ENCODE data around the gene GABARAPL1. TPM values are rescaled to one million over a fixed set of nuclear protein-coding genes. Genes with fewer than 3 reads are reported as not detected.

GABARAPL1 gene
- polyA plus RNA-seq, 1 of the 3 experiments (the other 2 are of a cell fraction): 9.2 TPM

GRCh38 chr12:10236720-10237119 lies 24.0 kb downstream of the GABARAPL1 start (continued):
- no peak for TF ChIP-seq EP300 (IDR thresholded peaks at IDR 0.05; ENCODE audit: borderline replicate concordance in 1 of 2, low read depth in 1 of 2, low read length in 1 of 2)
- TF ChIP-seq SIN3A (IDR thresholded peaks at IDR 0.05; ENCODE audit: borderline replicate concordance, low read depth, low read length): no peak
- TF ChIP-seq RAD21 (IDR thresholded peaks at IDR 0.05; ENCODE audit: low read length): no peak
- TF ChIP-seq, protein P1, sequence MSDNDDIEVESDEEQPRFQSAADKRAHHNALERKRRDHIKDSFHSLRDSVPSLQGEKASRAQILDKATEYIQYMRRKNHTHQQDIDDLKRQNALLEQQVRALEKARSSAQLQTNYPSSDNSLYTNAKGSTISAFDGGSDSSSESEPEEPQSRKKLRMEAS (IDR thresholded peaks at IDR 0.05; ENCODE audit: low read depth): no peak

DNA sequence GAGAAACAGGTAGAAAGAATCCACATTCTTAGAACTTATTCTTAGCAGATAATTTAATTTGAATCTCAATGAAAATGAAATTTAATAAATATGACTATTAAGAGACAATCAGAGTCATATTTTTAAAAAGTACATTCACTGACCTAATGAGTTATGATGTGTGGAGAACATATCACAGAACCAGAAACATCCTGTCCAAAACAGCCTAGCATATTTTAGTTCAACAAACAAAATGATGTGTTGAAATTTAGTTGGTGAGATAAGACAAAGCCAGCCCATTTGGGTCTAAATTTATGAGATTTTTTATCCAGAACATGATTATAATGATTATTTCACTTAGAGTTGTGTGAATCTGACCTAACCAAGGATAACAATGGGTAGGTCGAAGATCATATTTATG lies 25.8 kb downstream of the GABARAPL1 start:
- CTCF ChIA-PET: interaction anchor here (1.0 kb wide), 1 partner anchor 323 kb away, joined by 3 read pairs; no protein-coding TSS in a partner anchor
- Histone ChIP-seq H3K36me3 (replicated peaks in 1 of 2; ENCODE audit: control insufficient read depth in 1 of 2, insufficient read depth in 2 of 2, low read length in 1 of 2) (no peaks in the 10 kb centered on the region), H3K4me2 (no peak overlapping the region), H3K27ac (ENCODE audit: low read depth in 2 of 2, low read length in 1 of 2) (no peak overlapping the region), H3F3A (replicated peaks; ENCODE audit: insufficient read depth) (no peaks in the 10 kb centered on the region), H3K79me2 (ENCODE audit: insufficient read depth) (no peaks in the 10 kb centered on the region), H3K9me3 (no peaks in the 10 kb centered on the region), H2AFZ (ENCODE audit: low read depth) (no peak overlapping the region), H3K9ac (no peak overlapping the region), H3K4me1 (ENCODE audit: control insufficient read depth in 1 of 2, insufficient read depth in 2 of 2, low read depth in 1 of 2, low read length in 1 of 2) (peaks cover 0 to 4% of the 10 kb centered on the region in 2 experiments; a peak in 1 of 4 replicates), H4K20me1 (ENCODE audit: insufficient read depth) (no peaks in the 10 kb centered on the region), H3K4me3 (ENCODE audit: low read depth in 2 of 2, low read length in 1 of 2) (no peak overlapping the region), H3K27me3 (ENCODE audit: insufficient read depth) (no peaks in the 10 kb centered on the region; the same call in 1 of the 2 replicates), H3K9me2 (no peaks in the 10 kb centered on the region)
- no peak for DNase-seq
- POLR2A ChIA-PET: no interaction called here
- no peak for TF ChIP-seq ELF1 (IDR thresholded peaks at IDR 0.05)
- no peak for TF ChIP-seq NRF1 (IDR thresholded peaks at IDR 0.05; ENCODE audit: low read depth, low read length)
- TF ChIP-seq TEAD4 (IDR thresholded peaks at IDR 0.05; ENCODE audit: borderline replicate concordance, insufficient read depth): no peak
- TF ChIP-seq TCF12 (IDR thresholded peaks at IDR 0.05): no peak
- TF ChIP-seq RXRA (IDR thresholded peaks at IDR 0.05; ENCODE audit: borderline replicate concordance, low read depth): no peak
- 0% methylated on average over 1 of the region's 1 CpG for WGBS (ENCODE audit: low lambda C conversion rate)

- H3K27ac ChIP-seq (ENCODE audit: low read depth in 2 of 2, low read length in 1 of 2): no peak overlapping the region
- H3K27me3 ChIP-seq (ENCODE audit: insufficient read depth): peaks cover 17% of the 10 kb centered on the region
- TF ChIP-seq MXI1 (IDR thresholded peaks at IDR 0.05; ENCODE audit: low read depth, low read length) (no peak), IRF3 (IDR thresholded peaks at IDR 0.05; ENCODE audit: low read depth, low read length) (no peak), FOXJ3 (CRISPR knock-in tag; IDR thresholded peaks at IDR 0.05) (no peak), NFIC (IDR thresholded peaks at IDR 0.05; ENCODE audit: borderline replicate concordance) (no peak), SIN3A (IDR thresholded peaks at IDR 0.05; ENCODE audit: borderline replicate concordance, low read depth, low read length) (no peak), EP300 (IDR thresholded peaks at IDR 0.05; ENCODE audit: borderline replicate concordance in 1 of 2, low read depth in 1 of 2, low read length in 1 of 2) (no peak), GABPA (IDR thresholded peaks at IDR 0.05; ENCODE audit: low read depth) (no peak), NRF1 (IDR thresholded peaks at IDR 0.05; ENCODE audit: low read depth, low read length) (no peak), TCF12 (IDR thresholded peaks at IDR 0.05) (no peak), GATA2 (CRISPR knock-in tag; IDR thresholded peaks at IDR 0.05) (no peak), SMC3 (IDR thresholded peaks at IDR 0.05; ENCODE audit: low read depth, low read length) (no peak), RFX5 (IDR thresholded peaks at IDR 0.05; ENCODE audit: low read length) (no peak), RXRA (IDR thresholded peaks at IDR 0.05; ENCODE audit: borderline replicate concordance, low read depth) (no peak), CHD2 (IDR thresholded peaks at IDR 0.05; ENCODE audit: low read length, partially characterized antibody) (no peak), FOXM1 (IDR thresholded peaks at IDR 0.05; ENCODE audit: low read depth) (no peak), FOSL2 (IDR thresholded peaks at IDR 0.05; ENCODE audit: borderline replicate concordance, low read depth) (no peak), MEF2A (IDR thresholded peaks at IDR 0.05; ENCODE audit: borderline replicate concordance, low read depth) (no peak), TAF1 (IDR thresholded peaks at IDR 0.05; ENCODE audit: borderline replicate concordance, low read depth, low read length) (no peak)
- H3K36me3 ChIP-seq (replicated peaks in 1 of 2; ENCODE audit: control insufficient read depth in 1 of 2, insufficient read depth in 2 of 2, low read length in 1 of 2): no peaks in the 10 kb centered on the region
- H3K4me1 ChIP-seq (ENCODE audit: control insufficient read depth in 1 of 2, insufficient read depth in 2 of 2, low read depth in 1 of 2, low read length in 1 of 2): peaks cover 0 to 4% of the 10 kb centered on the region in 2 experiments; a peak in 1 of 4 replicates
- no peaks in the 10 kb centered on the region for H3K9me2 ChIP-seq
- POLR2A ChIA-PET: no interaction called here
- no peaks in the 10 kb centered on the region for H3K79me2 ChIP-seq (ENCODE audit: insufficient read depth)
- H3F3A ChIP-seq (replicated peaks; ENCODE audit: insufficient read depth): no peaks in the 10 kb centered on the region
- 16% methylated on average over 3 of the region's 3 CpGs for WGBS (ENCODE audit: low lambda C conversion rate)
- no peak overlapping the region for H3K4me2 ChIP-seq
- no peak for DNase-seq
- no peak overlapping the region for H2AFZ ChIP-seq (ENCODE audit: low read depth)
- H3K9ac ChIP-seq: no peak overlapping the region
- H4K20me1 ChIP-seq (ENCODE audit: insufficient read depth): no peaks in the 10 kb centered on the region
- no peak overlapping the region for H3K4me3 ChIP-seq (ENCODE audit: low read depth in 2 of 2, low read length in 1 of 2)
- CTCF ChIA-PET: interaction anchor here (1.2 to 2.0 kb wide), 2 partner anchors 17 to 321 kb away, joined by 3 to 5 read pairs; no protein-coding TSS in a partner anchor
- no peaks in the 10 kb centered on the region for H3K9me3 ChIP-seq
These were observed 28.6 kb downstream of the GABARAPL1 start for GRCh38 chr12:10241290-10241689.

Data from SK-N-SH (cell line).